ENCODE data around the gene PAK4.

GRCh38 chr19:39150235-39150634 lies 24.6 kb downstream of the PAK4 start:
- TF ChIP-seq CTCF (IDR thresholded peaks at IDR 0.05) (no peak), POLR2A (IDR thresholded peaks at IDR 0.05) (no peak), EP300 (IDR thresholded peaks at IDR 0.05) (no peak)
